ENCODE measurements around the gene CRCP.
"Not testable (repeated sequence)": the region's sequence is repeated elsewhere in the genome, so short reads cannot be mapped to it uniquely, and the experiment has no call there.

Gene CRCP

GRCh38 chr7:66145400-66146104 is 30.9 kb downstream of the CRCP start:
- TF ChIP-seq CTCF (IDR thresholded peaks at IDR 0.05): no peak
- Histone ChIP-seq H3K9me3 (no peaks in the 10 kb centered on the region), H3K4me3 (ENCODE audit: low read depth in 1 of 2, low read length in 1 of 2) (no peak overlapping the region), H3K4me1 (ENCODE audit: control insufficient read depth in 1 of 2, insufficient read depth in 1 of 2, low read depth in 1 of 2, low read length in 1 of 2) (no peaks in the 10 kb centered on the region), H3K27ac (no peak overlapping the region), H3K27me3 (no peaks in the 10 kb centered on the region), H3K36me3 (peaks cover 85% of the 10 kb centered on the region)

- Histone ChIP-seq H3K9me3 (no peaks in the 10 kb centered on the region), H3K4me3 (ENCODE audit: low read depth in 1 of 2, low read length in 1 of 2) (no peak overlapping the region), H3K4me1 (ENCODE audit: control insufficient read depth in 1 of 2, insufficient read depth in 1 of 2, low read depth in 1 of 2, low read length in 1 of 2) (no peaks in the 10 kb centered on the region), H3K27me3 (no peaks in the 10 kb centered on the region), H3K27ac (no peak overlapping the region), H3K36me3 (peaks cover 87% of the 10 kb centered on the region)
- TF ChIP-seq CTCF (IDR thresholded peaks at IDR 0.05): no peak
Observed at GRCh38 chr7:66146701-66147100, 32.1 kb downstream of the CRCP start.

GRCh38 chr7:66147657-66148056 is 33.0 kb downstream of the CRCP start:
- not testable (repeated sequence) for H3K9me3 ChIP-seq; H3K27ac ChIP-seq; H3K27me3 ChIP-seq; H3K4me1 ChIP-seq (ENCODE audit: control insufficient read depth in 1 of 2, insufficient read depth in 1 of 2, low read depth in 1 of 2, low read length in 1 of 2); H3K4me3 ChIP-seq (ENCODE audit: low read depth in 1 of 2, low read length in 1 of 2)
- peaks cover 86% of the 10 kb centered on the region for H3K36me3 ChIP-seq

GRCh38 chr7:66150471-66150870 is 35.8 kb downstream of the CRCP start:
- Histone ChIP-seq H3K27me3 (no peaks in the 10 kb centered on the region), H3K4me3 (ENCODE audit: low read depth in 1 of 2, low read length in 1 of 2) (no peak overlapping the region), H3K9me3 (no peaks in the 10 kb centered on the region), H3K27ac (peak overlapping the region; percentile 31), H3K36me3 (peaks cover 79% of the 10 kb centered on the region), H3K4me1 (ENCODE audit: control insufficient read depth in 1 of 2, insufficient read depth in 1 of 2, low read depth in 1 of 2, low read length in 1 of 2) (no peaks in the 10 kb centered on the region)
- no peak for TF ChIP-seq CTCF (IDR thresholded peaks at IDR 0.05)

- no peaks in the 10 kb centered on the region for H3K9me3 ChIP-seq
- H3K27ac ChIP-seq: no peak overlapping the region
- H3K4me3 ChIP-seq (ENCODE audit: low read depth in 1 of 2, low read length in 1 of 2): no peak overlapping the region
- H3K4me1 ChIP-seq (ENCODE audit: control insufficient read depth in 1 of 2, insufficient read depth in 1 of 2, low read depth in 1 of 2, low read length in 1 of 2): no peaks in the 10 kb centered on the region
- peaks cover 73% of the 10 kb centered on the region for H3K36me3 ChIP-seq
- no peak for TF ChIP-seq CTCF (IDR thresholded peaks at IDR 0.05)
- no peaks in the 10 kb centered on the region for H3K27me3 ChIP-seq
Observed at GRCh38 chr7:66152371-66153191, 37.9 kb downstream of the CRCP start.

- Histone ChIP-seq H3K4me1 (ENCODE audit: control insufficient read depth in 1 of 2, insufficient read depth in 1 of 2, low read depth in 1 of 2, low read length in 1 of 2) (no peaks in the 10 kb centered on the region), H3K27me3 (no peaks in the 10 kb centered on the region), H3K4me3 (ENCODE audit: low read depth in 1 of 2, low read length in 1 of 2) (no peak overlapping the region), H3K9me3 (no peaks in the 10 kb centered on the region), H3K27ac (no peak overlapping the region), H3K36me3 (peaks cover 72% of the 10 kb centered on the region)
- TF ChIP-seq CTCF (IDR thresholded peaks at IDR 0.05): no peak
Observed at GRCh38 chr7:66153691-66154090, 39.0 kb downstream of the CRCP start.

GRCh38 chr7:66156035-66156434 is 41.4 kb downstream of the CRCP start:
- not testable (repeated sequence) for H3K4me3 ChIP-seq (ENCODE audit: low read depth in 1 of 2, low read length in 1 of 2); H3K4me1 ChIP-seq (ENCODE audit: control insufficient read depth in 1 of 2, insufficient read depth in 1 of 2, low read depth in 1 of 2, low read length in 1 of 2); H3K9me3 ChIP-seq; H3K27ac ChIP-seq; H3K27me3 ChIP-seq
- H3K36me3 ChIP-seq: peaks cover 62% of the 10 kb centered on the region
